Measurements from ENCODE around the gene ADCY10. TPM values are rescaled to one million over a fixed set of nuclear protein-coding genes. Genes with fewer than 3 reads are reported as not detected.

Gene ADCY10
- total and polyA plus RNA-seq, 9 of the 15 experiments (the other 6 are each of a cell fraction or from before 2014, with no cell fraction given): 0.08 to 0.86 (median 0.22) TPM

DNA sequence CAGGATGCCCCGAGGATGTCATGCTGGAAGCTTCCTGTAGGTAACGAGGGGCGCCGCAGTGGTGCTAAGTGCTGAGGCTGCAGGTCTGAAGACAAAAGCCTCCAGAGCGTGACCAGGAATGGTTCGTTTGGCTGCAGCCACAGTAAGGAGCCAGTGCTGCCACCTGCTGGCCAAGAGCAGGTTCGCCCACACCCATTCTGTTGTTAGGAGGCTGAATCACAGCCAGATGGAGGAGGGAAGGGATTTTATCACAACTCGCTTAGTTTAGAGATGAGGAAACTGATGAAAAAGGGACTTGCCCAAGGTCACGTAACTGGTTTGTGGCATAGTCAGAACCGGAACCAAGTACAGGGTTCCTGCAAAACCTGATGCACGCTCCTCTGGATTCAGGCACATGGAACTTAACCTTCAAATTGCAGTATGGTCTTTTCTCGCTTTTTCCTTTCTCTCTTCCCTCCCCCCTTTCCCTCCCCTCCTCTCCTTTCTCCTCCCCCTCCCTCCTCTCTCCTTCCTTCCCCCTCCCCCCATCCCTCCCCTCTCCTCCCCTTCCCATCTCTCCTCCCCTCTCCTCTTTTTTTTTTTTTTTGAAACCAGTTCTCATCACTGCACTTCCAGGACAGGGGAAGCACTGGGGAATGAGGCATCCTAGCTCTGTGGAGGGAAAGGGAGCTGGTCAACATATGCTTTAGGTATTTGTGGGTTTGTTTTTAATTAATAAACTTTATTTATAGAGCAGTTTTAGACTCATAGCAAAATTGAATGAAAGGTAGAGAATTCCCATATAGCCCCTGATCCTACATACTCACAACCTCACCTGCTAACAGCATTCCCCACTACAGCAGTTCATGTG is 110.4 kb downstream of the ADCY10 start (continued):
- TF ChIP-seq CBX1 (IDR thresholded peaks at IDR 0.05; ENCODE audit: low read depth) (peak; percentile 94; the same call in 1 of the 2 replicates), JUNB (CRISPR knock-in tag; conservative IDR thresholded peaks at IDR 0.05) (no peak), GTF2F1 (IDR thresholded peaks at IDR 0.05; ENCODE audit: low read depth, low read length) (no peak), TCF7L2 (IDR thresholded peaks at IDR 0.05; ENCODE audit: low read depth, low read length) (no peak; the same call in 1 of the 2 replicates), PPARD (CRISPR knock-in tag; IDR thresholded peaks at IDR 0.05) (no peak), ATF1 (CRISPR knock-in tag; IDR thresholded peaks at IDR 0.05) (no peak), ATF1 (tag; IDR thresholded peaks at IDR 0.05) (peak; percentile 34; the same call in 1 of the 2 replicates), ATF7 (IDR thresholded peaks at IDR 0.05) (peak; percentile 71), ZFP91 (CRISPR knock-in tag; IDR thresholded peaks at IDR 0.05) (no peak), ELF4 (CRISPR knock-in tag; IDR thresholded peaks at IDR 0.05) (no peak), HOXB6 (CRISPR knock-in tag; IDR thresholded peaks at IDR 0.05; ENCODE audit: borderline replicate concordance) (no peak), TFAM (CRISPR knock-in tag; conservative IDR thresholded peaks at IDR 0.05) (no peak), NCOR1 (IDR thresholded peaks at IDR 0.05) (peak; percentile 36; the same call in 1 of the 2 replicates), PCBP2 (IDR thresholded peaks at IDR 0.05; ENCODE audit: low read depth, low read length, poor library complexity, severe bottlenecking) (peak; percentile 99), E2F6 (IDR thresholded peaks at IDR 0.05; ENCODE audit: borderline replicate concordance in 1 of 2, extremely low read depth in 1 of 2, insufficient read depth in 1 of 2, insufficient read length in 1 of 2, low read depth in 1 of 2, low read length in 1 of 2, poor library complexity in 1 of 2, severe bottlenecking in 1 of 2) (peak in 1 of 2 experiments; percentile 13), CBFB (CRISPR knock-in tag; IDR thresholded peaks at IDR 0.05) (no peak), PHF20 (IDR thresholded peaks at IDR 0.05; ENCODE audit: partially characterized antibody) (no peak), CREM (IDR thresholded peaks at IDR 0.05; ENCODE audit: low read depth) (peak; percentile 74), SMARCB1 (IDR thresholded peaks at IDR 0.05; ENCODE audit: insufficient read length, low read depth) (no peak), ZNF263 (CRISPR knock-in tag; IDR thresholded peaks at IDR 0.05; ENCODE audit: borderline replicate concordance) (no peak), TARDBP (IDR thresholded peaks at IDR 0.05) (peak; percentile 46; the same call in 1 of the 2 replicates), ZNF584 (CRISPR knock-in tag; IDR thresholded peaks at IDR 0.05; ENCODE audit: low read depth) (no peak), CBFA2T3 (IDR thresholded peaks at IDR 0.05) (0 out of 2 replicates have a peak, but pooled peaks have one; percentile 16), ZNF146 (CRISPR knock-in tag; IDR thresholded peaks at IDR 0.05; ENCODE audit: unreplicated experiment) (no peak), MBD2 (IDR thresholded peaks at IDR 0.05; ENCODE audit: borderline replicate concordance, low read depth) (no peak), ZNF707 (CRISPR knock-in tag; conservative IDR thresholded peaks at IDR 0.05) (no peak), RBM34 (IDR thresholded peaks at IDR 0.05; ENCODE audit: borderline replicate concordance, insufficient read depth, low read length) (no peak), MYNN (IDR thresholded peaks at IDR 0.05) (no peak; the same call in 1 of the 2 replicates), MYNN (CRISPR knock-in tag; IDR thresholded peaks at IDR 0.05) (no peak)
